K562 (cell line): Measurements from ENCODE around the gene RIOX2.

Experiments used
- JUND ChIP-seq, 2 experiments: IDR thresholded peaks; 2 replicates in 1 of 2; 3 replicates in 1 of 2; pipeline ENCODE4 v1.6.1; 2011; ENCODE audit warnings: borderline replicate concordance in 2 of 2, low read depth in 2 of 2, low read length in 2 of 2, improper control_type of control experiment in 1 of 2, missing biosample characterization in 1 of 2, missing genetic modification characterization in 1 of 2, missing genetic modification reagents in 1 of 2
- MAZ ChIP-seq, 2 experiments: fragments of 450-650 bp in 1 of 2; sonication (generic) in 1 of 2; formaldehyde crosslinking; IDR thresholded peaks in 1 of 2; conservative IDR thresholded peaks in 1 of 2; 2 replicates each; pipeline versions ENCODE4 v1.4.0 to v1.5.0; 2020; ENCODE audit warnings: mild to moderate bottlenecking in 1 of 2, missing genetic modification reagents in 1 of 2
- SMC3 ChIP-seq: conservative IDR thresholded peaks from 2 replicates; pipeline ENCODE4 v1.6.1; 2011; ENCODE audit warnings: low read depth, low read length, improper control_type of control experiment; ENCODE audit not compliant: insufficient read depth
- ZNF830 ChIP-seq: fragments of 250-450 bp; sonication (Bioruptor Pico); IDR thresholded peaks from 2 replicates; pipeline ENCODE4 v1.5.0; 2021; ENCODE audit warnings: mild to moderate bottlenecking

GRCh38 chr3:97940034-97940433 is 32.2 kb downstream of the RIOX2 start:
- TF ChIP-seq SMC3 (no peak), JUND (IDR thresholded peaks at IDR 0.05; ENCODE audit: borderline replicate concordance, low read depth, low read length) (no peak), JUND (tag; IDR thresholded peaks at IDR 0.05; ENCODE audit: borderline replicate concordance, low read depth, low read length) (no peak), ZNF830 (CRISPR knock-in tag) (no peak), MAZ (CRISPR knock-in tag; conservative IDR thresholded peaks at IDR 0.05 in 1 of 2, IDR thresholded peaks at IDR 0.05 in 1 of 2) (no peak)
